H9 (cell line): Measurements from ENCODE around the gene ECSCR. TPM values are rescaled to one million over a fixed set of nuclear protein-coding genes. Genes with fewer than 3 reads are reported as not detected.

Experiments
- DNase-seq: peaks from one replicate; pipeline ENCODE4 v3.0.0-alpha.2; 2017
- H2AFZ ChIP-seq: one replicate; pipeline ENCODE4 v1.6.1; 2013; ENCODE audit warnings: mild to moderate bottlenecking, low read length, control low read depth, moderate library complexity
- H2AK5ac ChIP-seq: 2 replicates; pipeline ENCODE4 v1.6.1; 2013; ENCODE audit warnings: low read length, control low read depth, mixed read lengths; ENCODE audit not compliant: insufficient read length
- H2BK120ac ChIP-seq: one replicate; pipeline ENCODE4 v1.6.1; 2013; ENCODE audit warnings: low read depth, mild to moderate bottlenecking, low read length, control low read depth, inconsistent platforms; ENCODE audit not compliant: poor library complexity, severe bottlenecking
- H2BK12ac ChIP-seq: 2 replicates; pipeline ENCODE4 v1.6.1; 2013; ENCODE audit warnings: low read length, control low read depth, mixed read lengths, low read depth; ENCODE audit not compliant: insufficient read length
- H2BK15ac ChIP-seq: 2 replicates; pipeline ENCODE4 v1.6.1; 2013; ENCODE audit warnings: low read depth, low read length, control low read depth
- H2BK20ac ChIP-seq: one replicate; pipeline ENCODE4 v1.6.1; 2013; ENCODE audit warnings: low read depth, mild to moderate bottlenecking, low read length, control low read depth, inconsistent platforms; ENCODE audit not compliant: poor library complexity, severe bottlenecking
- H2BK5ac ChIP-seq: 2 replicates; pipeline ENCODE4 v1.6.1; 2013; ENCODE audit warnings: low read length, control low read depth, mixed read lengths; ENCODE audit not compliant: insufficient read length
- H3K14ac ChIP-seq: 2 replicates; pipeline ENCODE4 v1.6.1; 2013; ENCODE audit warnings: low read length, control low read depth; ENCODE audit not compliant: insufficient read depth
- H3K18ac ChIP-seq: 2 replicates; pipeline ENCODE4 v1.6.1; 2013; ENCODE audit warnings: low read depth, mild to moderate bottlenecking, mixed read lengths, low read length, control low read depth; ENCODE audit not compliant: insufficient read length
- H3K23ac ChIP-seq: 2 replicates; pipeline ENCODE4 v1.6.1; 2013; ENCODE audit warnings: low read length, control low read depth, mixed read lengths, low read depth; ENCODE audit not compliant: insufficient read length
- H3K23me2 ChIP-seq: 2 replicates; pipeline ENCODE4 v1.6.1; 2013; ENCODE audit warnings: low read depth, mild to moderate bottlenecking, mixed read lengths, low read length, control low read depth; ENCODE audit not compliant: insufficient read length, poor library complexity, severe bottlenecking
- H3K27ac ChIP-seq: 2 replicates; pipeline ENCODE4 v1.5.1; 2013; ENCODE audit warnings: low read length, control low read depth, mixed read lengths, low read depth; ENCODE audit not compliant: insufficient read length
- H3K27me3 ChIP-seq: 2 replicates; pipeline ENCODE4 v1.6.1; 2013; ENCODE audit warnings: low read length, control low read depth, inconsistent platforms; ENCODE audit not compliant: insufficient read depth
- H3K4ac ChIP-seq: 2 replicates; pipeline ENCODE4 v1.6.1; 2013; ENCODE audit warnings: low read depth, mild to moderate bottlenecking, control low read depth, inconsistent platforms, low read length, moderate library complexity
- H3K4me1 ChIP-seq: 2 replicates; pipeline ENCODE4 v1.6.1; 2013; ENCODE audit warnings: low read length, control low read depth, inconsistent platforms; ENCODE audit not compliant: insufficient read depth
- H3K4me2 ChIP-seq: 2 replicates; pipeline ENCODE4 v1.6.1; 2013; ENCODE audit warnings: low read length, control low read depth, mixed read lengths; ENCODE audit not compliant: insufficient read length, insufficient read depth
- H3K56ac ChIP-seq: 2 replicates; pipeline ENCODE4 v1.6.1; 2013; ENCODE audit warnings: low read depth, mild to moderate bottlenecking, mixed read lengths, low read length, control low read depth; ENCODE audit not compliant: insufficient read length
- H3K79me1 ChIP-seq: 2 replicates; pipeline ENCODE4 v1.6.1; 2013; ENCODE audit warnings: low read depth, mild to moderate bottlenecking, moderate library complexity, low read length, control low read depth, inconsistent platforms; ENCODE audit not compliant: insufficient read depth, poor library complexity, severe bottlenecking
- H3K79me2 ChIP-seq: 2 replicates; pipeline ENCODE4 v1.6.1; 2013; ENCODE audit warnings: low read length, control low read depth, inconsistent platforms; ENCODE audit not compliant: insufficient read depth
- H3K9ac ChIP-seq: 2 replicates; pipeline ENCODE4 v1.6.1; 2013; ENCODE audit warnings: low read length, control low read depth, mixed read lengths; ENCODE audit not compliant: insufficient read length; ENCODE audit errors: extremely low read depth
- H3K9me3 ChIP-seq: one replicate; pipeline ENCODE4 v1.6.1; 2013; ENCODE audit warnings: low read depth, low read length, inconsistent platforms; ENCODE audit not compliant: control insufficient read depth
- H3T11ph ChIP-seq: one replicate; pipeline ENCODE4 v1.6.1; 2013; ENCODE audit warnings: mild to moderate bottlenecking, low read length, control low read depth, inconsistent platforms
- H4K20me1 ChIP-seq: one replicate; pipeline ENCODE4 v1.6.1; 2013; ENCODE audit not compliant: control insufficient read depth, insufficient read length, insufficient read depth
- H4K5ac ChIP-seq: 2 replicates; pipeline ENCODE4 v1.6.1; 2013; ENCODE audit warnings: low read depth, mild to moderate bottlenecking, mixed read lengths, low read length, control low read depth; ENCODE audit not compliant: insufficient read length
- H4K8ac ChIP-seq: replicated peaks from 2 replicates; pipeline ENCODE4 v1.6.1; 2013; ENCODE audit warnings: low read length, control low read depth, mixed read lengths, low read depth; ENCODE audit not compliant: insufficient read length
- H4K91ac ChIP-seq: 2 replicates; pipeline ENCODE4 v1.6.1; 2013; ENCODE audit warnings: low read depth, mild to moderate bottlenecking, moderate library complexity, mixed read lengths, low read length, control low read depth; ENCODE audit not compliant: insufficient read length
- H3K27ac Mint-ChIP-seq, 3 experiments: 2 replicates in 2 of 3; 3 replicates in 1 of 3; pipeline ENCODE4 v1.8.0; 2020 to 2021; ENCODE audit warnings: mixed read lengths in 3 of 3, mild to moderate bottlenecking in 1 of 3, moderate library complexity in 1 of 3
- H3K27me3 Mint-ChIP-seq: 2 replicates; pipeline ENCODE4 v1.8.0; 2021; ENCODE audit warnings: low read depth, mild to moderate bottlenecking, moderate library complexity, mixed read lengths
- H3K36me3 Mint-ChIP-seq, 3 experiments: 2 replicates in 2 of 3; 3 replicates in 1 of 3; pipeline ENCODE4 v1.8.0; 2020 to 2021; ENCODE audit warnings: low read depth in 3 of 3, mixed read lengths in 3 of 3; ENCODE audit not compliant: insufficient read depth in 1 of 3
- H3K4me1 Mint-ChIP-seq, 2 experiments: 2 replicates each; pipeline ENCODE4 v1.8.0; 2020; ENCODE audit warnings: mixed read lengths in 2 of 2
- H3K4me3 Mint-ChIP-seq, 2 experiments: 2 replicates in 1 of 2; 3 replicates in 1 of 2; pipeline ENCODE4 v1.8.0; 2020 to 2021; ENCODE audit warnings: mild to moderate bottlenecking in 2 of 2, mixed read lengths in 2 of 2, moderate library complexity in 1 of 2
- H3K9me3 Mint-ChIP-seq, 2 experiments: 2 replicates in 1 of 2; 3 replicates in 1 of 2; pipeline ENCODE4 v1.8.0; 2020; ENCODE audit warnings: mild to moderate bottlenecking in 2 of 2, mixed read lengths in 2 of 2, moderate library complexity in 1 of 2
- WGBS: extraction: QIAGEN DNeasy Blood & Tissue Kit; methylation state at CpG from one replicate; pipeline ENCODE4 v1.1.7; 2013; ENCODE audit warnings: missing lambda C conversion rate, low lambda C conversion rate, mixed read lengths; ENCODE audit not compliant: insufficient read length; ENCODE audit errors: extremely low coverage; 5-methylcytosine and 5-hydroxymethylcytosine counted together
- total RNA-seq: library from RNA; stranded (reverse); gene quantifications from 2 replicates; pipeline ENCODE4 v1.2.1, GENCODE V29; 2021
- TF ChIP-seq, protein P1 (sequence below): fragments of 200-600 bp; sonication (generic); conservative IDR thresholded peaks from 3 replicates; pipeline ENCODE4 v1.8.0; 2021; ENCODE audit warnings: antibody characterized with exemption, mild to moderate bottlenecking

The ECSCR gene
- total RNA-seq, 1 experiment from 2014 or later: 1.6 TPM

DNA sequence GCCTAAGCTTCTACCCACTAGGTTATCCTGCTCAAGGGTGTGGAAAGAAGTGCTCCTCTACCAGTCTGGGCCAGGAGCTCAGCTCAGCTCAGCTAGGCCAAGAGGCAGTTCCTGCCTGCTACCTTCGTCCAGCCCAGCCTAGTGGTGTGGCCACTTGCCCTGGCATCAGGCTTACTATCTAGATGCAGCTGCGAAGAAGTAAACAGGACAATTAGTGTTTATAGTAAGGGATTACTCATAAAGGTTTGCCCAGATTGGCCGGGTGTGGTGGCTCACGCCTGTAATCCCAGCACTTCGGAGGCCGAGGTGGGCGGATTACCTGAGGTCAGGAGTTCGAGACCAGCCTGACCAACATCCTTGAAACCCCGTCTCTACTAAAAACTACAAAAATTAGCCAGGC is 45.9 kb downstream of the ECSCR start:
- no peak overlapping the region for H2BK20ac ChIP-seq
- no peak overlapping the region for H2BK120ac ChIP-seq
- H3K14ac ChIP-seq: no peak overlapping the region
- no peak overlapping the region for H3K4me2 ChIP-seq
- no peaks in the 10 kb centered on the region for H3K9me3 Mint-ChIP-seq
- no peaks in the 10 kb centered on the region for H3K79me2 ChIP-seq
- H3K56ac ChIP-seq: no peak overlapping the region
- H3K4ac ChIP-seq: no peak overlapping the region
- H2AK5ac ChIP-seq: no peak overlapping the region
- no peak overlapping the region for H3K27ac Mint-ChIP-seq
- H2AFZ ChIP-seq: no peak overlapping the region
- no peaks in the 10 kb centered on the region for H3K9me3 ChIP-seq
- H3K23ac ChIP-seq: no peak overlapping the region
- no peaks in the 10 kb centered on the region for H3K23me2 ChIP-seq
- no peak overlapping the region for H3T11ph ChIP-seq
- no peak overlapping the region for H2BK5ac ChIP-seq
- H3K4me3 Mint-ChIP-seq: no peak overlapping the region
- H4K91ac ChIP-seq: no peak overlapping the region
- peaks cover 0 to 45% (median 37%) of the 10 kb centered on the region in 3 experiments; a peak in 5 of 7 replicates for H3K36me3 Mint-ChIP-seq
- no peaks in the 10 kb centered on the region for H3K79me1 ChIP-seq
- no peak for DNase-seq
- no peak overlapping the region for H2BK12ac ChIP-seq
- peaks cover 1% of the 10 kb centered on the region for H3K27me3 Mint-ChIP-seq
- no peak overlapping the region for H4K8ac ChIP-seq
- no peak overlapping the region for H3K9ac ChIP-seq
- peaks cover 15 to 21% of the 10 kb centered on the region in 2 experiments for H3K4me1 Mint-ChIP-seq
- no peak overlapping the region for H4K5ac ChIP-seq
- H2BK15ac ChIP-seq: no peak overlapping the region
- no peaks in the 10 kb centered on the region for H3K4me1 ChIP-seq
- H3K18ac ChIP-seq: no peak overlapping the region
- H3K27me3 ChIP-seq: no peaks in the 10 kb centered on the region
- no peaks in the 10 kb centered on the region for H4K20me1 ChIP-seq
- H3K27ac ChIP-seq: no peak overlapping the region
- WGBS: no CpG with 5 or more reads among the region's 9 CpGs
- TF ChIP-seq, protein P1, sequence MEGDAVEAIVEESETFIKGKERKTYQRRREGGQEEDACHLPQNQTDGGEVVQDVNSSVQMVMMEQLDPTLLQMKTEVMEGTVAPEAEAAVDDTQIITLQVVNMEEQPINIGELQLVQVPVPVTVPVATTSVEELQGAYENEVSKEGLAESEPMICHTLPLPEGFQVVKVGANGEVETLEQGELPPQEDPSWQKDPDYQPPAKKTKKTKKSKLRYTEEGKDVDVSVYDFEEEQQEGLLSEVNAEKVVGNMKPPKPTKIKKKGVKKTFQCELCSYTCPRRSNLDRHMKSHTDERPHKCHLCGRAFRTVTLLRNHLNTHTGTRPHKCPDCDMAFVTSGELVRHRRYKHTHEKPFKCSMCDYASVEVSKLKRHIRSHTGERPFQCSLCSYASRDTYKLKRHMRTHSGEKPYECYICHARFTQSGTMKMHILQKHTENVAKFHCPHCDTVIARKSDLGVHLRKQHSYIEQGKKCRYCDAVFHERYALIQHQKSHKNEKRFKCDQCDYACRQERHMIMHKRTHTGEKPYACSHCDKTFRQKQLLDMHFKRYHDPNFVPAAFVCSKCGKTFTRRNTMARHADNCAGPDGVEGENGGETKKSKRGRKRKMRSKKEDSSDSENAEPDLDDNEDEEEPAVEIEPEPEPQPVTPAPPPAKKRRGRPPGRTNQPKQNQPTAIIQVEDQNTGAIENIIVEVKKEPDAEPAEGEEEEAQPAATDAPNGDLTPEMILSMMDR: no peak
